HepG2 (cell line): ENCODE measurements around the gene NEAT1. TPM values are rescaled to one million over a fixed set of nuclear protein-coding genes. Genes with fewer than 3 reads are reported as not detected.

Source experiments
- BCL3 ChIP-seq: sonication (generic); formaldehyde crosslinking; IDR thresholded peaks from 2 replicates; pipeline ENCODE4 v1.5.1; 2020; ENCODE audit warnings: mild to moderate bottlenecking, missing genetic modification reagents, moderate library complexity
- EP300 ChIP-seq, 3 experiments: sonication (generic) in 1 of 3; formaldehyde crosslinking in 1 of 3; IDR thresholded peaks; 2 replicates each; pipeline versions ENCODE4 v1.5.1 to v1.6.1; 2011 to 2020; ENCODE audit warnings: low read depth in 2 of 3, low read length in 2 of 3, borderline replicate concordance in 1 of 3, improper control_type of control experiment in 1 of 3, mild to moderate bottlenecking in 1 of 3, missing genetic modification reagents in 1 of 3, moderate library complexity in 1 of 3
- FIP1L1 ChIP-seq: fragments of 200-400 bp; formaldehyde crosslinking; IDR thresholded peaks from 2 replicates; pipeline ENCODE4 v1.6.1; 2018; ENCODE audit warnings: low read depth, mild to moderate bottlenecking, low read length, moderate library complexity, borderline replicate concordance; ENCODE audit not compliant: insufficient read depth
- IRF1 ChIP-seq: sonication (generic); formaldehyde crosslinking; IDR thresholded peaks from 2 replicates; pipeline ENCODE4 v1.4.0; 2020; ENCODE audit warnings: low read depth, mild to moderate bottlenecking, missing genetic modification reagents
- KLF15 ChIP-seq: sonication (generic); formaldehyde crosslinking; IDR thresholded peaks from 2 replicates; pipeline ENCODE4 v1.8.1; 2023; ENCODE audit warnings: borderline replicate concordance, mild to moderate bottlenecking, inconsistent platforms, missing genetic modification reagents, mixed read lengths
- NCOA5 ChIP-seq: sonication (generic); formaldehyde crosslinking; IDR thresholded peaks from 2 replicates; pipeline ENCODE4 v1.4.0; 2020; ENCODE audit warnings: missing genetic modification reagents
- NR2F1 ChIP-seq, 2 experiments: fragments of 450-650 bp in 1 of 2; formaldehyde crosslinking in 1 of 2; IDR thresholded peaks; 2 replicates each; pipeline versions ENCODE4 v1.5.0 to v1.6.1; 2016 to 2020; ENCODE audit warnings: mild to moderate bottlenecking in 1 of 2, missing compliant biosample characterization in 1 of 2, missing genetic modification reagents in 1 of 2, moderate library complexity in 1 of 2
- PHF21A ChIP-seq: sonication (generic); formaldehyde crosslinking; IDR thresholded peaks from 2 replicates; pipeline ENCODE4 v1.5.0; 2020; ENCODE audit warnings: mild to moderate bottlenecking, missing genetic modification reagents
- POLR2G ChIP-seq: fragments of 200-400 bp; formaldehyde crosslinking; IDR thresholded peaks from 2 replicates; pipeline ENCODE4 v1.6.1; 2018; ENCODE audit warnings: mild to moderate bottlenecking, low read depth, low read length, moderate library complexity
- RXRA ChIP-seq: sonication (generic); formaldehyde crosslinking; IDR thresholded peaks from 2 replicates; pipeline ENCODE4 v1.5.1; 2020; ENCODE audit warnings: missing genetic modification reagents
- SP1 ChIP-seq, 2 experiments: fragments of 450-650 bp in 1 of 2; sonication (generic) in 1 of 2; formaldehyde crosslinking in 1 of 2; IDR thresholded peaks; 2 replicates each; pipeline versions ENCODE4 v1.4.0 to v1.6.1; 2016 to 2020; ENCODE audit warnings: missing genetic modification reagents in 1 of 2
- U2AF1 ChIP-seq: fragments of 200-400 bp; formaldehyde crosslinking; optimal IDR thresholded peaks from 2 replicates; pipeline ENCODE3; 2017; ENCODE audit warnings: mild to moderate bottlenecking, low read depth, low read length
- ZFP82 ChIP-seq: sonication (generic); formaldehyde crosslinking; IDR thresholded peaks from 2 replicates; pipeline ENCODE4 v1.5.1; 2020; ENCODE audit warnings: mild to moderate bottlenecking, missing genetic modification reagents, borderline replicate concordance
- ZNF33A ChIP-seq: sonication (generic); formaldehyde crosslinking; IDR thresholded peaks from 2 replicates; pipeline ENCODE4 v1.5.1; 2020; ENCODE audit warnings: missing genetic modification reagents, mild to moderate bottlenecking, moderate library complexity, borderline replicate concordance
- ZSCAN5A ChIP-seq: sonication (generic); formaldehyde crosslinking; IDR thresholded peaks from 2 replicates; pipeline ENCODE4 v1.8.0; 2022; ENCODE audit warnings: mild to moderate bottlenecking, missing genetic modification reagents, borderline replicate concordance
- polyA plus RNA-seq, 8 experiments: library from polyadenylated mRNA; depleted of rRNA in 3 of 8; stranded (reverse) in 7 of 8; unstranded in 1 of 8; fragments of >200 nt; fragmentation: Illumina TruSeq in 4 of 8; extraction: Trizol in 4 of 8; gene quantifications; 2 replicates each; pipeline versions ENCODE4 v1.2.1 to v1.2.3, GENCODE V29; 2011 to 2016; ENCODE audit warnings: low read depth in 4 of 8, missing spikeins in 1 of 8, mixed read lengths in 1 of 8; ENCODE audit not compliant: insufficient read depth in 1 of 8
- total RNA-seq, 5 experiments: library from RNA; depleted of rRNA; stranded (reverse); fragments of >200 nt; fragmentation: Illumina TruSeq; extraction: Trizol; gene quantifications; 2 replicates each; pipeline ENCODE4 v1.2.3, GENCODE V29; 2016; ENCODE audit warnings: low read depth in 1 of 5
- TF ChIP-seq, protein P1 (sequence below): fragments of 450-650 bp; IDR thresholded peaks from 2 replicates; pipeline ENCODE4 v1.6.1; 2016
- TF ChIP-seq, protein P2 (sequence below), 2 experiments: sonication (generic) in 1 of 2; formaldehyde crosslinking in 1 of 2; IDR thresholded peaks; 2 replicates each; pipeline versions ENCODE4 v1.5.1 to v1.6.1; 2011 to 2020; ENCODE audit warnings: borderline replicate concordance in 1 of 2, low read depth in 1 of 2, low read length in 1 of 2, mild to moderate bottlenecking in 1 of 2, missing genetic modification reagents in 1 of 2, moderate library complexity in 1 of 2

Gene NEAT1
- total and polyA plus RNA-seq, 2 of the 13 experiments (the other 11 are each of a cell fraction or from before 2014, with no cell fraction given) = 20.5 to 41.2 TPM

DNA sequence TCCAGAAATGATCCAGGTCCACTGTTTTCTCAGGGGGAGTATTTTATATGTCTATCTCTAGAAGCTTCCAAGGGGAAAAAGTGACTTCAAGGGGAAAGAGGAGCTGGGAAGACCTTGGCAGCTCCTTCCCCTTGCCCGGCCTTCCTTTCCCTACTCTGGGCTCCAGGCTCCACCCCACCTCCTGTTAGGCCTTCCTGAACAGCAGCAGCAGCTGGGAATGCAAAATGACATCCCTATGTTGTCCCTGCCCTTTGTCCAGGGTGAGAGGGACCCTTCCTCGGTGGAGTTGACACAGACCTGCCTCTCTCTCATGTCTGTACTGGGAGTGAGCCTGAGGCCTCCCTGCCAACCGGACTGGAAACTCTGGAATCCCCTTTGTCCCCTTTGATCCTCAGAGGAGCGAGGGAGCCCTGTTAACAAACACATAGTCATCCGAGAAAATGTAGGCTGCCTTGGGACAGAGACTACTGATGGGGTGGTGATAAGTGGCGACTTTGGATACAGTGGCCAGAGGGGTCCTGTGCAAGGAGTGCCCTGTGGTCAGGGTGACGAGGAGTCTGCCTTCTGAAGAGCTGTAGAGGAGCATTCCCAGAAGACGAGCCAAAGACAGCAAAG, 67.2 kb downstream of the NEAT1 start (continued):
- TF ChIP-seq IRF1 (CRISPR knock-in tag) (no peak), NCOA5 (CRISPR knock-in tag) (no peak), SP1 (IDR thresholded peaks at IDR 0.05) (no peak), SP1 (CRISPR knock-in tag; IDR thresholded peaks at IDR 0.05) (0 out of 2 replicates have a peak, but pooled peaks have one; percentile 9), KLF15 (CRISPR knock-in tag) (no peak), POLR2G (peak; percentile 59), PHF21A (CRISPR knock-in tag) (peak; percentile 39; the same call in 1 of the 2 replicates), EP300 (IDR thresholded peaks at IDR 0.05; ENCODE audit: low read depth in 2 of 2, low read length in 2 of 2) (peak; percentile 25 to 72; a peak in 3 of 4 replicates), EP300 (CRISPR knock-in tag; IDR thresholded peaks at IDR 0.05; ENCODE audit: borderline replicate concordance) (peak; percentile 12; the same call in 1 of the 2 replicates), U2AF1 (no peak), RXRA (CRISPR knock-in tag) (peak; percentile 59; the same call in 1 of the 2 replicates), ZNF33A (CRISPR knock-in tag) (no peak), NR2F1 (CRISPR knock-in tag; IDR thresholded peaks at IDR 0.05) (no peak), ZFP82 (no peak), ZSCAN5A (CRISPR knock-in tag) (no peak), BCL3 (CRISPR knock-in tag) (no peak), FIP1L1 (0 out of 2 replicates have a peak, but pooled peaks have one; percentile 48)
- TF ChIP-seq, protein P1, sequence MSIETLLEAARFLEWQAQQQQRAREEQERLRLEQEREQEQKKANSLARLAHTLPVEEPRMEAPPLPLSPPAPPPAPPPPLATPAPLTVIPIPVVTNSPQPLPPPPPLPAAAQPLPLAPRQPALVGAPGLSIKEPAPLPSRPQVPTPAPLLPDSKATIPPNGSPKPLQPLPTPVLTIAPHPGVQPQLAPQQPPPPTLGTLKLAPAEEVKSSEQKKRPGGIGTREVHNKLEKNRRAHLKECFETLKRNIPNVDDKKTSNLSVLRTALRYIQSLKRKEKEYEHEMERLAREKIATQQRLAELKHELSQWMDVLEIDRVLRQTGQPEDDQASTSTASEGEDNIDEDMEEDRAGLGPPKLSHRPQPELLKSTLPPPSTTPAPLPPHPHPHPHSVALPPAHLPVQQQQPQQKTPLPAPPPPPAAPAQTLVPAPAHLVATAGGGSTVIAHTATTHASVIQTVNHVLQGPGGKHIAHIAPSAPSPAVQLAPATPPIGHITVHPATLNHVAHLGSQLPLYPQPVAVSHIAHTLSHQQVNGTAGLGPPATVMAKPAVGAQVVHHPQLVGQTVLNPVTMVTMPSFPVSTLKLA = no peak
- TF ChIP-seq, protein P2, sequence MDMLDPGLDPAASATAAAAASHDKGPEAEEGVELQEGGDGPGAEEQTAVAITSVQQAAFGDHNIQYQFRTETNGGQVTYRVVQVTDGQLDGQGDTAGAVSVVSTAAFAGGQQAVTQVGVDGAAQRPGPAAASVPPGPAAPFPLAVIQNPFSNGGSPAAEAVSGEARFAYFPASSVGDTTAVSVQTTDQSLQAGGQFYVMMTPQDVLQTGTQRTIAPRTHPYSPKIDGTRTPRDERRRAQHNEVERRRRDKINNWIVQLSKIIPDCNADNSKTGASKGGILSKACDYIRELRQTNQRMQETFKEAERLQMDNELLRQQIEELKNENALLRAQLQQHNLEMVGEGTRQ (IDR thresholded peaks at IDR 0.05; ENCODE audit: low read depth, low read length) = no peak
- TF ChIP-seq, protein P2 (CRISPR knock-in tag; IDR thresholded peaks at IDR 0.05; ENCODE audit: borderline replicate concordance) = no peak; the same call in 1 of the 2 replicates
